Activated naive CD8-positive, alpha-beta T cell treated with anti-CD3 and anti-CD28 coated beads, Interleukin-2, amount 50 U/mL, for 24 hours (primary cell): ENCODE measurements around the gene CIROP.

Experiments
- ATAC-seq: fragments of 150-1000 bp; cut with Tn5 transposase; one replicate; pipeline ENCODE4 v1.10.0; 2021
- DNase-seq: peaks from one replicate; pipeline ENCODE4 v3.0.0; 2021
- H3K27ac Mint-ChIP-seq: one replicate; pipeline ENCODE4 v1.8.0; 2021; ENCODE audit warnings: mild to moderate bottlenecking, mixed read lengths
- H3K27me3 Mint-ChIP-seq: one replicate; pipeline ENCODE4 v1.8.0; 2021; ENCODE audit warnings: mixed read lengths
- H3K36me3 Mint-ChIP-seq: one replicate; pipeline ENCODE4 v1.8.0; 2021; ENCODE audit warnings: low read depth, mixed read lengths
- H3K4me1 Mint-ChIP-seq: one replicate; pipeline ENCODE4 v1.8.0; 2021; ENCODE audit warnings: mixed read lengths
- H3K4me3 Mint-ChIP-seq: one replicate; pipeline ENCODE4 v1.8.0; 2021; ENCODE audit warnings: mild to moderate bottlenecking, moderate library complexity, mixed read lengths
- H3K9me3 Mint-ChIP-seq: one replicate; pipeline ENCODE4 v1.8.0; 2021; ENCODE audit warnings: mixed read lengths

The CIROP gene, protein sequence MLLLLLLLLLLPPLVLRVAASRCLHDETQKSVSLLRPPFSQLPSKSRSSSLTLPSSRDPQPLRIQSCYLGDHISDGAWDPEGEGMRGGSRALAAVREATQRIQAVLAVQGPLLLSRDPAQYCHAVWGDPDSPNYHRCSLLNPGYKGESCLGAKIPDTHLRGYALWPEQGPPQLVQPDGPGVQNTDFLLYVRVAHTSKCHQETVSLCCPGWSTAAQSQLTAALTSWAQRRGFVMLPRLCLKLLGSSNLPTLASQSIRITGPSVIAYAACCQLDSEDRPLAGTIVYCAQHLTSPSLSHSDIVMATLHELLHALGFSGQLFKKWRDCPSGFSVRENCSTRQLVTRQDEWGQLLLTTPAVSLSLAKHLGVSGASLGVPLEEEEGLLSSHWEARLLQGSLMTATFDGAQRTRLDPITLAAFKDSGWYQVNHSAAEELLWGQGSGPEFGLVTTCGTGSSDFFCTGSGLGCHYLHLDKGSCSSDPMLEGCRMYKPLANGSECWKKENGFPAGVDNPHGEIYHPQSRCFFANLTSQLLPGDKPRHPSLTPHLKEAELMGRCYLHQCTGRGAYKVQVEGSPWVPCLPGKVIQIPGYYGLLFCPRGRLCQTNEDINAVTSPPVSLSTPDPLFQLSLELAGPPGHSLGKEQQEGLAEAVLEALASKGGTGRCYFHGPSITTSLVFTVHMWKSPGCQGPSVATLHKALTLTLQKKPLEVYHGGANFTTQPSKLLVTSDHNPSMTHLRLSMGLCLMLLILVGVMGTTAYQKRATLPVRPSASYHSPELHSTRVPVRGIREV

DNA sequence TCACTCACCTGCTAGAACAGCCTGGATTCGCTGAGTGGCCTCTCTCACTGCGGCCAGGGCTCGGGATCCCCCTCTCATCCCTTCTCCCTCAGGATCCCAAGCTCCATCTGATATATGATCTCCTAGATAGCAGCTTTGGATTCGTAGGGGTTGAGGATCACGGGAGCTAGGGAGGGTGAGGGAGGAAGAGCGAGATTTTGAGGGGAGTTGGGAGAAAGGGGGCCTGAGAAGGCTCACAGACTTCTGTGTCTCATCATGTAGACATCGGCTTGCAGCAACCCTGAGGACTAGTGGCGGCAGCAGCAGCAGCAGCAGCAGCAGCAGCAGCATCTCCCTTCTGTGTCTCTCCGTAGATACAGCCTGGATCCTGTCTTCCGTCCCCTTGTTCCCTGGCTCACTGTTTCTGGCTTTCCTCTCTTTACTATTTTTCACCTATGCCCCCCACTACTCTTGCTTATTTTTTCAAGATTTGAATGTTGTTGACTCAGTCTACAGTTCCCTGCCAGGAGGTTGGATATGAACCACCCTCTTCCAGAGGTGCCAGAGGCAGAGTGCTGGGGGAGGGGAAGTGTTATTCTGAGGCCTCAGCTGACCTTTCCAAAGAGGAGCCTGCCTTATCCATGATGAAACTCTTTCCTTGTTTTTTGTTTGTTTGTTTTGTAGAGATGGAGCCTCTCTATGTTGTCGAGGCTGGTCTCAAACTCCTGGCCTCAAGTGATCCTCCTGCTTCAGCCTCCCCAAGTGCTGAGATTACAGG lies at the start of gene CIROP:
Gene CIROP, minus strand, starts transcription at position 399 of the 757 bp plus-strand sequence. Its CDS starts 69 bp downstream, at position 330.
- Mint-ChIP-seq H3K4me1 (no peaks in the 10 kb centered on the region), H3K36me3 (no peaks in the 10 kb centered on the region), H3K4me3 (no peak within 1 kb of the TSS), H3K27ac (no peak within 1 kb of the TSS), H3K9me3 (no peaks in the 10 kb centered on the region), H3K27me3 (no peaks in the 10 kb centered on the region)
- DNase-seq (no peak), ATAC-seq (no peak)

DNA sequence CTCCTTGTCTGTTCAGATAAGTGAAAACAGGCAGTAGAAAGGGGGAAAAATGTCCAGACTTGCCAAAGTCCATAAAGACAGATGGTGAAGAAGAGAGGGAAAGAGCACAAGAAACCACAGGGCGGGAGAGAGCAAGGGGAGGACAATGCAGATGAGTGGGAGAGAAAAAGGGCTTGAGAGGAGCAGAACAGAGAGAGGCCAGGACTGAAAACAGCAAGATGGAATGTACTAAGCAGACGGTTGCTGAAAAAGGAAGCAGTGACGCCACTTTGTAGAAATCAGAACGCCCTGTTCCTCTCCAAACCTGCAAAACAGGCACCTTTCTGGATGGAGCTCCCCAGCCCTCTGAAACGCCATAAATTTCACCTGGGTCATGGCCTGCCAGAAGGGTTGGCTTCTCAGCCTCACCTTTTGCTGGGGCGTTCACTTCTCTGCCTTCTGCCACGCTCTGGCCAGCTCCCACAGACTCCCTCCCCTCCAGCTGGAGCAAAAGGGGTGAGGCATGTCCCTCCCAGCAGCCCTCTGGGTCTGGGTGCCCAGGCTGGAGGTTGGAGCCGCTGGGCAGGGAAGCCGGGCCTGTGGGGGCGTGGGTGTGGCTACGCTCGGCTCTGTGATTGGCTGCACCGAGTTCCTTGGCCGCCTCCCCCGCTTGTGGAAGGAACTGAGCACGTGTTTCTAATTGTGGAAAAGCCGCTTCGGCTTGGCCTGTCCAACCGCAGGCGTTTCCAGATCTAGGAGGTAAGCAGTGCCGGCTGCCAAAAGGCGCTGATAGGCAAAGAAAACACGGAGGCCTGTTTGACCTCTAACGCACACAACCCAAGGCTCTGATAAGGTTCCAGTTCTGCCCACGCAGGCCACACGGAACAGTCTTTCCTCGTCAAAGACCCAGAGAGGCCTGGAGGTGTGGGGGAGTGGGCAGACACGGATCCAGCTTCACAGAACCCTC lies 49.3 kb upstream of the CIROP start:
- no peak overlapping the region for H3K4me3 Mint-ChIP-seq
- H3K36me3 Mint-ChIP-seq: no peaks in the 10 kb centered on the region
- no peak overlapping the region for H3K27ac Mint-ChIP-seq
- ATAC-seq: no peak
- no peak for DNase-seq
- H3K27me3 Mint-ChIP-seq: peaks cover 2% of the 10 kb centered on the region
- no peaks in the 10 kb centered on the region for H3K9me3 Mint-ChIP-seq
- H3K4me1 Mint-ChIP-seq: peaks cover 15% of the 10 kb centered on the region

DNA sequence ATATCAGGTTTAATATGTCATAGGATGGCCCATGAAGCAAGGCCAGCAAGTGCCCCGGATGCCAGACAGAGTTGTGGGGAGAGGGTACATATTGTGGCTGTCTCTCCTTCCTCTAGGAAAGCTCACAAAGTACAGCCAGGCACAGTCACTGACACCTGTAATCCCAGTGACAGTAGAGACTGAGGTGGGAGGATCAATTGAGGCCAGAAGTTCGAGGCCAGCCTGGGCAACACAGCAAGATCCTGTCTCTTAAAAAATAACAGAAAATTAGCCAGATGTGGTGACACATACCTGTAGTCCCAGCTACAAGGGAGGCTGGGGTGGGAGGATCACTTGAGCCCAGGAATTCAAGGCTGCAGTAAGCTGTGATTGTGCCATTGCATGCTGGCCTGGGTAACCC lies 46.6 kb upstream of the CIROP start:
- H3K36me3 Mint-ChIP-seq: no peaks in the 10 kb centered on the region
- no peak for ATAC-seq
- peaks cover 2% of the 10 kb centered on the region for H3K27me3 Mint-ChIP-seq
- H3K4me1 Mint-ChIP-seq: peaks cover 15% of the 10 kb centered on the region
- no peak overlapping the region for H3K4me3 Mint-ChIP-seq
- no peak overlapping the region for H3K27ac Mint-ChIP-seq
- no peaks in the 10 kb centered on the region for H3K9me3 Mint-ChIP-seq
- no peak for DNase-seq

DNA sequence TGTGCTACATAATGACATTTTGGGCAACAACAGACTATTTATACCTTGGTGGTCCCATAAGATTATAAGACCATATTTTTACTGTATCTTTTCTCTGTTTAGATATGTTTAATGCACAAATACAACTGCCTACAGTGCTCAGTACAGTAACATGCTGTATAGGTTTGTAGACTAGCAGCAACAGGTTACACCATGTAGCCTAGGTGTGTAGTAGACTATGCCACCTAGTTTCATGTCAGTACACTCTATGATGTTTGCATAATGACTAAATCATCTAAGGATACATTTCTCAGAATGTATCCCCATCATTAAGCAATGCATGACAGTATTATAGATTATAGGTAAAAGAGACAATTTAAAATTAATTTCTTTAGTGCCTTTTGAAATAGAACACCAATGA lies 45.0 kb upstream of the CIROP start:
- Mint-ChIP-seq H3K27ac (no peak overlapping the region), H3K9me3 (no peaks in the 10 kb centered on the region), H3K36me3 (no peaks in the 10 kb centered on the region), H3K4me1 (peaks cover 13% of the 10 kb centered on the region), H3K4me3 (no peak overlapping the region), H3K27me3 (peaks cover 2% of the 10 kb centered on the region)
- DNase-seq (no peak), ATAC-seq (no peak)

DNA sequence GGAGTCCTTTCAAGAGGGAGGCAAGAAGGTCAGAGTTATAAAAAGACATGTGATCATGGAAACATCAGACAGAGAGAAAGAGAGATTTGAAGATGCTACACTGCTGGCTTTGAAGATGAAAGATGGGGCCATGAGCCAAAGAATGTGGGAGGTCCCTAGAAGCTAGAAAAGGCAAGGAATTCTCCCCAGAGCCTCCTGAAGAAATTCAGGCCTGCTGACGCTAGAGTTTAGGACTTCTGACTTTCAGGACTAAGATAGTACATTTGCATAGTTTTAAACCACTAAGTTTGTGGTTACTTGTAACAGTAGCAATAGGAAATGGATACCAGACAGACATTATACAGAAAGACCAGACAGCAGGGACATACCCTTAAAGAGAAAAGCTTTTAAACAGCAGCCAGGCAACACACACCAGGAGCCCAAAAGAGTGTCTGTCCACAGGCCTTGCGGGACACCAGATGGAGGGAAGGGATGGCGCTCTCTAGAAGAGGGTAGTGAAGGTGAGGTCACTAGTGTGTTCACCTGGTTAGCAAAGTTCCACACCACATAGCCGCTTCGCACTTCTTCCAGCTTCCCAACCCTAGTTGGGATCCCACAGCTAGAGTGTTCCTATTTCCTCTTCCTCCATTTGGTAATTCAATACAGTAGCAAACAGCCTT lies 43.9 kb upstream of the CIROP start:
- Mint-ChIP-seq H3K27me3 (peaks cover 1% of the 10 kb centered on the region), H3K27ac (no peak overlapping the region), H3K36me3 (no peaks in the 10 kb centered on the region), H3K4me1 (peaks cover 6% of the 10 kb centered on the region), H3K9me3 (no peaks in the 10 kb centered on the region), H3K4me3 (no peak overlapping the region)
- no peak for ATAC-seq
- no peak for DNase-seq

DNA sequence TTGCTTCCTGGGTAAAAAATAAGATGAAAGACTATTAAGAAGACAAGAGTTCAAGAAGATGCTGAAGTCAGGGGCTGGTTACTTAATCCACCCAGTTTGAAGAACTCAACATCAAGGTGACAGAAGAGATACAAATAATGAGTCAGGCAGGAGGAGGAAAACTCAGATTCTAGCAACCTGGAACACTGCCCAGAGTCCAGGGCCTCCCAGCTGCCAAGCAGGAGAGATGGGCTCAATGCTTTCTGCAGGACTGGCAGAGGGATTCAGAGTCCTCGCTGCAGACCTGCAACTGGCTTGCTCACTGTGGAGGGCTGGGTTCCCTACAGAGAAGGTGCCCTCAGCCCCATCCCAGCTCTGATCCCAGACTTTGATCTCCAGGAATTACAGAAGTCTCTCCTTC lies 42.9 kb upstream of the CIROP start:
- no peak overlapping the region for H3K27ac Mint-ChIP-seq
- peaks cover 1% of the 10 kb centered on the region for H3K4me1 Mint-ChIP-seq
- ATAC-seq: no peak

DNA sequence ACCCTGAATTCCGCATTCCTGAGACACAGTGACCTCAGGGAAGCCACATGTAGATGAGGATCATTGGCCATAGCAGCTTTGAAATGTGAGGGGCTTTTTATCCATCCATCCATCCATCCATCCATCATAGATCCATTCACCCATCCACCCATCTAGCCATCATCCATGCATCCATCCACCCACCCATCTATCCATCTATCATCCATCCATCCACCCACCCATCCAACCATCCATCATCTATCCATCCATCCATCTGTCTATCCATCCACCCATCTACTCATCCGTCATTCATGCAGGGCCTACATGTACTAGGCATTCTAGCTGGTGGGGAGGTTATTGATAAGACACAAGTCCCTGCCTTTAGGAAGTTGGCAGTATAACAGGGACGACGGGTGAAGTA lies 42.2 kb upstream of the CIROP start:
- H3K4me1 Mint-ChIP-seq: peaks cover 1% of the 10 kb centered on the region
- no peaks in the 10 kb centered on the region for H3K9me3 Mint-ChIP-seq
- no peak for DNase-seq
- no peak overlapping the region for H3K27ac Mint-ChIP-seq
- H3K36me3 Mint-ChIP-seq: no peaks in the 10 kb centered on the region
- no peak for ATAC-seq
- no peak overlapping the region for H3K4me3 Mint-ChIP-seq
- no peaks in the 10 kb centered on the region for H3K27me3 Mint-ChIP-seq

More for the DNA sequence above, 42.9 kb upstream of the CIROP start:
- H3K9me3 Mint-ChIP-seq: no peaks in the 10 kb centered on the region
- H3K27me3 Mint-ChIP-seq: no peaks in the 10 kb centered on the region
- no peaks in the 10 kb centered on the region for H3K36me3 Mint-ChIP-seq
- no peak for DNase-seq
- no peak overlapping the region for H3K4me3 Mint-ChIP-seq

DNA sequence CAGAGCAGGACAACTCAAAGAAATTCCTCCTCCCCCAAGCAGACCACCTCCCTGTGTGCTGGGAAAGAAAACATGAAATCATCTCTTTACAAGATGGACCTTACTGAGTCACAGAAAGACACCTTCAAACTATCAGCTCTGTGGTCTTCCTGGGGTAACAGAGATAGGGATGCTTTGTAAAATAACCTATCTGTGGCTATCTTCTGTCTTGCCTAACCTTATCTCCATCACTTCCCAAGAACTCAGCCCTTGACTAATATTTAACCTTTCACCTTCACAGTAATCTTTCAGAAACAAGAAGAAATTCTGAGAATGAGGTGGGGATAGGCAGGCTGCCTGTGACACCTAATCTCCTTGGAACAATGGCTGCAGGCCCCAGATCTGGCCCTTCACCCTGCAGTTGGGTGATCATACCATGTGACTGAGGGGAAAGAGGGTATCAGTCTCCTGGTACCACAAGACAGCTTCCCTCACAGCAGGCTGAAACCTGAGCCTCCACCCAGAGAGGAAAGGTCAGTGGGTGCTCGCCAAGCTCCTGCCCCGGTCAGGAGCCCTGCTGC lies 41.6 kb upstream of the CIROP start:
- Mint-ChIP-seq H3K4me1 (peaks cover 1% of the 10 kb centered on the region), H3K27ac (no peak overlapping the region), H3K27me3 (no peaks in the 10 kb centered on the region), H3K36me3 (no peaks in the 10 kb centered on the region), H3K4me3 (no peak overlapping the region), H3K9me3 (no peaks in the 10 kb centered on the region)
- ATAC-seq: peak; percentile 85
- no peak for DNase-seq

DNA sequence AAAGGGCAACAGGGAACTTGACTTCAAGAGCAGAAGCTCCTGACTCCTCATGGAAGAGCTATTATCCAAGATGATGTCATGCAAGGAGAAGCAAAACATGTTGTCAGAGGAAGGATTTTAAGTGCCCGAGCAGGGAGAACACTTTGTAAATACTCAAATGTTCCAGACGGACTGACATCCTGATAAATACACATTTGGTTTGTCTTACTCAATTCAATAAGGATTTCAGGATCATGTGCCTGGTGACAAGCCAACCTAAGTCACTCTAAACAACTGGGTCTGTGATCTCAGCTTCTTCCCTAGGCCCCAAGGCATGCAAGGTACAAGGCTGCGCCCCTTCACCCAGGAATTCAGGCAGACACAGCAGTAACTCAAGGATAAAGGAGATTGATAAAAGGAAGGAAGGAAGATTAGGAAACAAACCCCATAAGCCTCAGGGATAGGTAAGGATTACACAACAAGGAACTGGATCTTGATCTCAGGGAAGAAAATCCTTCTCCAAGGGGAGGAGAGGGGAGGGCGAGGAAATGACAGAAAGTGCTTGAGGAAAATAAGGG lies 41.1 kb upstream of the CIROP start:
- no peak for DNase-seq
- no peaks in the 10 kb centered on the region for H3K27me3 Mint-ChIP-seq
- H3K9me3 Mint-ChIP-seq: no peaks in the 10 kb centered on the region
- peaks cover 1% of the 10 kb centered on the region for H3K4me1 Mint-ChIP-seq
- H3K4me3 Mint-ChIP-seq: no peak overlapping the region
- no peak for ATAC-seq
- H3K27ac Mint-ChIP-seq: no peak overlapping the region
- no peaks in the 10 kb centered on the region for H3K36me3 Mint-ChIP-seq

DNA sequence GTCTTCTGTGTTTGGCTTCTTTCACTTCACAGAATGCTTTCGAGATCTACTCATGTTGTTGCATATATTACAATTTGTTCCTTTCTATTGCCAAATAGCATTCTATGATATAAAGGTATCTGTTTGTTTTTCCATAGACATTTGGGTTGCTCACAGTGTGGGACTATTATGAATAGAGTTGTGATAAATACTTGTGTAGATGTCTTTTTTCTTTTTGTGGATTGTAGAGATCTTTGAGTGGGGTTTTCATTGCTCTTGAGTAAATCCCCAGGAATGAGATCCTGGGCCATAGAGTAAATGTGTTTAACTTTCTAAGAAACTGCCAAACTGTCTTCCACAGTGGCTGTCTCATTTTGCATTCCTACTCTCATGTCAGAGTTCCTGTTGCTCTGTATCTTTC lies 39.1 kb upstream of the CIROP start:
- H3K27me3 Mint-ChIP-seq: no peaks in the 10 kb centered on the region
- DNase-seq (no peak), ATAC-seq (no peak)
- H3K9me3 Mint-ChIP-seq: no peaks in the 10 kb centered on the region
- no peak overlapping the region for H3K27ac Mint-ChIP-seq
- H3K36me3 Mint-ChIP-seq: no peaks in the 10 kb centered on the region
- peaks cover 1% of the 10 kb centered on the region for H3K4me1 Mint-ChIP-seq
- H3K4me3 Mint-ChIP-seq: no peak overlapping the region

DNA sequence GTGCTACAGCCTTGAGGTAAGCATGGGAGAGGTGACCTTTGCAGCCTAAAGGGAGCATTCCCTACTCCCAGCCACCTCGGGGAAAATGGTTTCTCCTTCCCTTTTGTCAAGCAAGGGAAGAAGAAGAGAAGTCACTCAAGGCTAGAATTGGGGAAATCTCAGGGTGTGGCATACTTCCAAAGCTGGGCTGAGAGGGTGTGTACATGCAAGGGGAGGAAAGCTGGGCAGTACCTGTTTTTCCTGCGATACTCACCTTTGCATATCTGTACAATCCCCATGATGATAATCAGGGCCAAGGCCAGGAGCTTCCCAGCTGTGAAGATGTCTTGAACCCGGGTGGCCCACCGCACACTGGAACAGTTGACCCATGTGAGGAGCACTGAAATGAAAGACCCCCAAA lies 38.0 kb upstream of the CIROP start:
- Mint-ChIP-seq H3K27me3 (no peaks in the 10 kb centered on the region), H3K36me3 (no peaks in the 10 kb centered on the region)

DNA sequence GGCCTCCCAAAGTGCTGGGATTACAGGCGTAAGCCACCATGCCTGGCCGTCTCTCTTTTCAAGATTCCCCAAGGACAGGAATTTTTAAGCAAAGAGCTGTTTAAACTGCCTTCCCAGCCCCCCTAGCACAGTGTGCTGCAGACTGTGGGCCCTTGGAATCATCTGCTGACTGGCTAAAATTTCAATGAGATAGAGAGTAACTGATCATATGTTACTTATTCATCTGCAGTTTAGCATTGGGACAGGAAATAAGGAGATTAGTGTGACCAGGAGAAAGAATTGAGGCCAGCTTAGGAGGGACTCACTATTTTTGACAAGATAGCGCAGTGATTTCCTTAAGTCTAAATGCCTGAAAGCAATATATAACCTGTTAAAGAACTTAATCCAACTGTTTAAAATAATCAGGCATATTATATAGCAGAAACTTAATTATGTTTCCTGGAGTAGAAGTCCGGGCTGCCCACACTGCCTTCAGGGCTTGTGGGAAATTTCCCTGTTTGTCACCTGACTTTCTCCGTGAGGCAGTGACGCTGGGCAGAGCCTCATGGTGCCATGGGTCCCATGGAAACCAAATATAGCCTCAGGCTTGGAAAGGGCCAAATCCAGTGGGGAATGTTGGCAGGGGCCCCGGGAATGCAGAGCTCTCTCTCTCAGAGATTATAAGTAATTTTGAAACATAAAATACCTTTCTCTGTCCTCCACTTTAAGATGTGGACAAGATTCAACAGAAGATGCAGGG lies 37.1 kb upstream of the CIROP start:
- no peaks in the 10 kb centered on the region for H3K27me3 Mint-ChIP-seq
- H3K9me3 Mint-ChIP-seq: no peaks in the 10 kb centered on the region
- no peak for DNase-seq
- H3K4me3 Mint-ChIP-seq: no peak overlapping the region
- H3K36me3 Mint-ChIP-seq: no peaks in the 10 kb centered on the region
- no peak for ATAC-seq
- peaks cover 1% of the 10 kb centered on the region for H3K4me1 Mint-ChIP-seq
- H3K27ac Mint-ChIP-seq: no peak overlapping the region

More for the DNA sequence above, 38.0 kb upstream of the CIROP start:
- Mint-ChIP-seq H3K4me3 (no peak overlapping the region), H3K4me1 (peaks cover 1% of the 10 kb centered on the region), H3K27ac (no peak overlapping the region), H3K9me3 (no peaks in the 10 kb centered on the region)
- no peak for ATAC-seq
- no peak for DNase-seq
